GM23338 (cell line): ENCODE measurements around the gene MT2A. TPM values are rescaled to one million over a fixed set of nuclear protein-coding genes. Genes with fewer than 3 reads are reported as not detected.

Experiments used
- ATAC-seq: fragments of 200-7000 bp; cut with Tn5 transposase; 3 replicates; pipeline ENCODE4 v1.9.1; 2020
- DNase-seq: peaks from one replicate; pipeline ENCODE4 v3.0.0-alpha.2; 2015; ENCODE audit warnings: low spot score
- H2AFZ ChIP-seq: fragments of 200-600 bp; sonication (generic); 2 replicates; pipeline ENCODE4 v1.8.0; 2016; ENCODE audit warnings: antibody characterized with exemption, mild to moderate bottlenecking, moderate library complexity
- H3F3A ChIP-seq: fragments of 200-600 bp; sonication (generic); replicated peaks from 2 replicates; pipeline ENCODE4 v1.8.0; 2017; ENCODE audit warnings: antibody characterized with exemption, mixed run types, low read depth
- H3K27ac ChIP-seq: fragments of 200-600 bp; sonication (generic); 2 replicates; pipeline ENCODE4 v1.6.1; 2016; ENCODE audit warnings: low read depth
- H3K27me3 ChIP-seq: fragments of 200-600 bp; sonication (generic); 2 replicates; pipeline ENCODE4 v1.8.0; 2016; ENCODE audit warnings: mild to moderate bottlenecking, mixed run types, moderate library complexity; ENCODE audit not compliant: insufficient read depth
- H3K36me3 ChIP-seq: fragments of 200-600 bp; sonication (generic); 2 replicates; pipeline ENCODE4 v1.8.0; 2016; ENCODE audit warnings: mild to moderate bottlenecking; ENCODE audit not compliant: insufficient read depth
- H3K4me1 ChIP-seq: fragments of 200-600 bp; sonication (generic); 2 replicates; pipeline ENCODE4 v1.8.0; 2016; ENCODE audit warnings: mild to moderate bottlenecking, moderate library complexity; ENCODE audit not compliant: insufficient read depth
- H3K4me2 ChIP-seq: fragments of 200-600 bp; sonication (generic); 2 replicates; pipeline ENCODE4 v1.7.1; 2017; ENCODE audit warnings: mixed run types
- H3K4me3 ChIP-seq: fragments of 200-600 bp; sonication (generic); 2 replicates; pipeline ENCODE4 v1.6.1; 2016; ENCODE audit warnings: mixed run types
- H3K79me2 ChIP-seq: fragments of 200-600 bp; sonication (generic); replicated peaks from 2 replicates; pipeline ENCODE4 v1.8.0; 2017; ENCODE audit warnings: mild to moderate bottlenecking; ENCODE audit not compliant: insufficient read depth
- H3K9me2 ChIP-seq: fragments of 200-600 bp; sonication (generic); 2 replicates; pipeline ENCODE4 v1.8.0; 2017; ENCODE audit not compliant: insufficient read depth
- H4K20me1 ChIP-seq: fragments of 200-600 bp; sonication (generic); replicated peaks from 2 replicates; pipeline ENCODE4 v1.8.0; 2017; ENCODE audit warnings: mild to moderate bottlenecking; ENCODE audit not compliant: insufficient read depth
- H3K27ac Mint-ChIP-seq: 2 replicates; pipeline ENCODE4 v1.8.0; 2020; ENCODE audit warnings: inconsistent platforms, mild to moderate bottlenecking, moderate library complexity, mixed read lengths
- H3K27me3 Mint-ChIP-seq: 3 replicates; pipeline ENCODE4 v1.8.0; 2022; ENCODE audit warnings: low read depth, mild to moderate bottlenecking, moderate library complexity, mixed read lengths, inconsistent platforms; ENCODE audit not compliant: insufficient read depth, poor library complexity
- H3K36me3 Mint-ChIP-seq: 3 replicates; pipeline ENCODE4 v1.8.0; 2021; ENCODE audit warnings: low read depth, mild to moderate bottlenecking, inconsistent platforms, moderate library complexity, mixed read lengths
- H3K4me1 Mint-ChIP-seq: 3 replicates; pipeline ENCODE4 v1.8.0; 2020; ENCODE audit warnings: mild to moderate bottlenecking, inconsistent platforms, mixed read lengths
- H3K4me3 Mint-ChIP-seq: 3 replicates; pipeline ENCODE4 v1.8.0; 2021; ENCODE audit warnings: moderate library complexity, mild to moderate bottlenecking, inconsistent platforms, mixed read lengths
- H3K9me3 Mint-ChIP-seq: 3 replicates; pipeline ENCODE4 v1.8.0; 2020; ENCODE audit warnings: moderate library complexity, mild to moderate bottlenecking, inconsistent platforms, mixed read lengths
- CREB1 ChIP-seq: fragments of 250-450 bp; sonication (Bioruptor Pico); IDR thresholded peaks from 2 replicates; pipeline ENCODE4 v1.5.0; 2020; ENCODE audit warnings: low read depth, mild to moderate bottlenecking, moderate library complexity
- EZH2 ChIP-seq: fragments of 200-600 bp; sonication (generic); IDR thresholded peaks from one replicate; pipeline ENCODE4 v1.8.0; 2017; ENCODE audit warnings: antibody characterized with exemption, mild to moderate bottlenecking, low read depth; ENCODE audit not compliant: unreplicated experiment
- EZH2phosphoT487 ChIP-seq: fragments of 200-600 bp; sonication (generic); IDR thresholded peaks from one replicate; pipeline ENCODE4 v1.8.1; 2018; ENCODE audit warnings: antibody characterized with exemption; ENCODE audit not compliant: unreplicated experiment
- JUNB ChIP-seq: IDR thresholded peaks from one replicate; pipeline ENCODE4 v1.6.1; 2016; ENCODE audit warnings: antibody characterized with exemption; ENCODE audit not compliant: unreplicated experiment
- NANOG ChIP-seq: IDR thresholded peaks from 2 replicates; pipeline ENCODE4 v1.6.1; 2016; ENCODE audit warnings: antibody characterized with exemption, borderline replicate concordance
- POLR2AphosphoS5 ChIP-seq: IDR thresholded peaks from 2 replicates; pipeline ENCODE4 v1.6.1; 2016; ENCODE audit warnings: antibody characterized with exemption, low read depth
- STAT1 ChIP-seq: IDR thresholded peaks from one replicate; pipeline ENCODE4 v1.6.1; 2016; ENCODE audit warnings: antibody characterized with exemption; ENCODE audit not compliant: unreplicated experiment
- ZNF114 ChIP-seq: fragments of 250-450 bp; sonication (Bioruptor Pico); IDR thresholded peaks from 2 replicates; pipeline ENCODE4 v1.5.0; 2020; ENCODE audit warnings: mild to moderate bottlenecking, moderate library complexity
- ZNF331 ChIP-seq: fragments of 250-450 bp; sonication (Bioruptor Pico); IDR thresholded peaks from 2 replicates; pipeline ENCODE4 v1.5.0; 2020; ENCODE audit warnings: low read depth, mild to moderate bottlenecking, moderate library complexity
- polyA plus RNA-seq: library from polyadenylated mRNA; unstranded; fragments of >200 nt; fragmentation: Nextera tagmentation; extraction: Ambion mirVana; gene quantifications from 2 replicates; pipeline ENCODE4 v1.2.1, GENCODE V29; 2016
- total RNA-seq: library from RNA; depleted of rRNA; stranded (reverse); fragments of >200 nt; shearing (Covaris generic); gene quantifications from 2 replicates; pipeline ENCODE4 v1.2.3, GENCODE V29; 2014
- TF ChIP-seq, protein P1 (sequence below): IDR thresholded peaks from one replicate; pipeline ENCODE4 v1.6.1; 2018; ENCODE audit warnings: antibody characterized with exemption; ENCODE audit not compliant: unreplicated experiment
- TF ChIP-seq, protein P2 (sequence below): IDR thresholded peaks from 2 replicates; pipeline ENCODE4 v1.6.1; 2016; ENCODE audit warnings: antibody characterized with exemption

The MT2A gene
- total and polyA plus RNA-seq, 2 experiments from 2014 or later: 13.9 to 243 TPM

- TF ChIP-seq, protein P1, sequence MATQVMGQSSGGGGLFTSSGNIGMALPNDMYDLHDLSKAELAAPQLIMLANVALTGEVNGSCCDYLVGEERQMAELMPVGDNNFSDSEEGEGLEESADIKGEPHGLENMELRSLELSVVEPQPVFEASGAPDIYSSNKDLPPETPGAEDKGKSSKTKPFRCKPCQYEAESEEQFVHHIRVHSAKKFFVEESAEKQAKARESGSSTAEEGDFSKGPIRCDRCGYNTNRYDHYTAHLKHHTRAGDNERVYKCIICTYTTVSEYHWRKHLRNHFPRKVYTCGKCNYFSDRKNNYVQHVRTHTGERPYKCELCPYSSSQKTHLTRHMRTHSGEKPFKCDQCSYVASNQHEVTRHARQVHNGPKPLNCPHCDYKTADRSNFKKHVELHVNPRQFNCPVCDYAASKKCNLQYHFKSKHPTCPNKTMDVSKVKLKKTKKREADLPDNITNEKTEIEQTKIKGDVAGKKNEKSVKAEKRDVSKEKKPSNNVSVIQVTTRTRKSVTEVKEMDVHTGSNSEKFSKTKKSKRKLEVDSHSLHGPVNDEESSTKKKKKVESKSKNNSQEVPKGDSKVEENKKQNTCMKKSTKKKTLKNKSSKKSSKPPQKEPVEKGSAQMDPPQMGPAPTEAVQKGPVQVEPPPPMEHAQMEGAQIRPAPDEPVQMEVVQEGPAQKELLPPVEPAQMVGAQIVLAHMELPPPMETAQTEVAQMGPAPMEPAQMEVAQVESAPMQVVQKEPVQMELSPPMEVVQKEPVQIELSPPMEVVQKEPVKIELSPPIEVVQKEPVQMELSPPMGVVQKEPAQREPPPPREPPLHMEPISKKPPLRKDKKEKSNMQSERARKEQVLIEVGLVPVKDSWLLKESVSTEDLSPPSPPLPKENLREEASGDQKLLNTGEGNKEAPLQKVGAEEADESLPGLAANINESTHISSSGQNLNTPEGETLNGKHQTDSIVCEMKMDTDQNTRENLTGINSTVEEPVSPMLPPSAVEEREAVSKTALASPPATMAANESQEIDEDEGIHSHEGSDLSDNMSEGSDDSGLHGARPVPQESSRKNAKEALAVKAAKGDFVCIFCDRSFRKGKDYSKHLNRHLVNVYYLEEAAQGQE: no peak
- TF ChIP-seq CREB1 (no peak), EZH2 (no peak), ZNF331 (CRISPR knock-in tag) (no peak), POLR2AphosphoS5 (no peak), JUNB (no peak), NANOG (no peak)
Measured at GRCh38 chr16:56639045-56639444, 30.7 kb downstream of the MT2A start (continued).

DNA sequence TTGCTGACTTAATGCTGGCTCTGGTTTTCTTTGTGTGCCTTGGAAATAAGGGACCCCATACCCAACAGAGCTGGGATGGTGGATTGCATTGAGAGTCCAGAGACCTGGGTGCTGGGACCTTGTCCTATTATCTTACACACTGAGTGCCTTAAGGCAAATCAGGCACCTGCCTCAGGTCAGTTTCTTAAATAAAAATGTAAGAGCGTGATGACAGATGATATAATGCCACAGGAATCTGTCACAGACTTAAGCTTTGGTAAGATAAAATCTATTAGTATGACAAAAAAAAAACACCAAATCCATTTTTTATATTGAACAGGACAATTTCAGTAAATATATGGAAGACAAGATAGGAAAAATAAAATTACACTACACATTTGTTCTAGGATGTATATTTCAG, 31.7 kb downstream of the MT2A start:
- no peak overlapping the region for H3K4me3 Mint-ChIP-seq
- ATAC-seq (no peak), DNase-seq (no peak)
- H3K4me1 Mint-ChIP-seq: peaks cover 43% of the 10 kb centered on the region
- Histone ChIP-seq H3K4me3 (no peak overlapping the region), H3K36me3 (no peaks in the 10 kb centered on the region; the same call in 1 of the 2 replicates), H3F3A (peaks cover 13% of the 10 kb centered on the region; the same call in 1 of the 2 replicates), H2AFZ (no peak overlapping the region), H3K79me2 (no peaks in the 10 kb centered on the region), H3K4me2 (no peak overlapping the region), H4K20me1 (no peaks in the 10 kb centered on the region; the same call in 1 of the 2 replicates), H3K27ac (no peak overlapping the region), H3K4me1 (peaks cover 17% of the 10 kb centered on the region; the same call in 1 of the 2 replicates), H3K27me3 (peaks cover 100% of the 10 kb centered on the region), H3K9me2 (no peaks in the 10 kb centered on the region)
- H3K27me3 Mint-ChIP-seq: peaks cover 99% of the 10 kb centered on the region
- TF ChIP-seq NANOG (no peak), ZNF114 (no peak), EZH2phosphoT487 (no peak), JUNB (no peak), EZH2 (no peak), STAT1 (no peak), POLR2AphosphoS5 (no peak), CREB1 (no peak)
- TF ChIP-seq, protein P2, sequence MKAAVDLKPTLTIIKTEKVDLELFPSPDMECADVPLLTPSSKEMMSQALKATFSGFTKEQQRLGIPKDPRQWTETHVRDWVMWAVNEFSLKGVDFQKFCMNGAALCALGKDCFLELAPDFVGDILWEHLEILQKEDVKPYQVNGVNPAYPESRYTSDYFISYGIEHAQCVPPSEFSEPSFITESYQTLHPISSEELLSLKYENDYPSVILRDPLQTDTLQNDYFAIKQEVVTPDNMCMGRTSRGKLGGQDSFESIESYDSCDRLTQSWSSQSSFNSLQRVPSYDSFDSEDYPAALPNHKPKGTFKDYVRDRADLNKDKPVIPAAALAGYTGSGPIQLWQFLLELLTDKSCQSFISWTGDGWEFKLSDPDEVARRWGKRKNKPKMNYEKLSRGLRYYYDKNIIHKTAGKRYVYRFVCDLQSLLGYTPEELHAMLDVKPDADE: no peak
- H3K27ac Mint-ChIP-seq: no peak overlapping the region
- no peaks in the 10 kb centered on the region; the same call in 2 of the 3 replicates for H3K9me3 Mint-ChIP-seq
- H3K36me3 Mint-ChIP-seq: no peaks in the 10 kb centered on the region; the same call in 2 of the 3 replicates
